Lung (tissue), 12 donors: ENCODE results near the gene DBN1. TPM values are rescaled to one million over a fixed set of nuclear protein-coding genes. Genes with fewer than 3 reads are reported as not detected.
A peak's percentile ranks its signal among the peaks of the same experiment; 100 is the strongest.

ENCODE experiments used
- ATAC-seq: fragments of 200-7000 bp; cut with Tn5 transposase; one replicate; pipeline ENCODE4 v1.9.1; 2020; ENCODE audit warnings: moderate number of reproducible peaks; ENCODE audit not compliant: insufficient read depth, low FRiP score
- DNase-seq, 3 donors: peaks; one replicate each; pipeline ENCODE4 v3.0.0-alpha.2; 2013 to 2017
- H3K27ac ChIP-seq, 2 donors: one replicate each; pipeline ENCODE4 v1.5.1; 2013; ENCODE audit warnings: mild to moderate bottlenecking in 2 of 2, moderate library complexity in 2 of 2, control low read depth in 1 of 2, inconsistent platforms in 1 of 2, low read depth in 1 of 2, low read length in 1 of 2
- H3K27me3 ChIP-seq, 3 donors: one replicate each; pipeline ENCODE4 v1.5.1; 2013; ENCODE audit warnings: low read length in 2 of 3; ENCODE audit not compliant: control insufficient read depth in 3 of 3, insufficient read depth in 3 of 3
- H3K36me3 ChIP-seq, 4 donors: one replicate each; pipeline ENCODE4 v1.5.1; 2013; ENCODE audit warnings: low read length in 4 of 4, mild to moderate bottlenecking in 1 of 4, moderate library complexity in 1 of 4; ENCODE audit not compliant: control insufficient read depth in 4 of 4, insufficient read depth in 4 of 4
- H3K4me1 ChIP-seq, 5 donors: one replicate each; pipeline ENCODE4 v1.5.1; 2013; ENCODE audit warnings: low read length in 5 of 5, mild to moderate bottlenecking in 2 of 5, moderate library complexity in 1 of 5; ENCODE audit not compliant: control insufficient read depth in 5 of 5, insufficient read depth in 5 of 5
- H3K4me3 ChIP-seq: one replicate; pipeline ENCODE4 v1.5.1; 2013; ENCODE audit warnings: mild to moderate bottlenecking, control low read depth, moderate library complexity
- H3K9ac ChIP-seq, 2 donors: one replicate each; pipeline ENCODE4 v1.5.1; 2013; ENCODE audit warnings: low read length in 2 of 2, control low read depth in 1 of 2; ENCODE audit not compliant: insufficient read depth in 1 of 2
- H3K9me3 ChIP-seq, 4 donors: one replicate each; pipeline ENCODE4 v1.5.1; 2013; ENCODE audit warnings: low read length in 3 of 4, mild to moderate bottlenecking in 1 of 4, moderate library complexity in 1 of 4; ENCODE audit not compliant: control insufficient read depth in 4 of 4, insufficient read depth in 3 of 4
- WGBS, 2 donors: extraction: QIAGEN DNeasy Blood & Tissue Kit; methylation state at CpG; one replicate each; pipeline ENCODE4 v1.1.7; 2013; 5-methylcytosine and 5-hydroxymethylcytosine counted together
- polyA plus RNA-seq, 2 donors: library from polyadenylated mRNA; stranded (reverse); fragments of 200-250 nt; gene quantifications; one replicate each; pipeline ENCODE4 v1.2.1, GENCODE V29; 2013
- total RNA-seq, 2 donors: library from RNA; depleted of rRNA in 1 of 2; stranded (reverse); fragments of >200 nt in 1 of 2; gene quantifications; one replicate each; pipeline ENCODE4 v1.2.1, GENCODE V29; 2014 to 2021
- TF ChIP-seq, protein P1 (sequence below): IDR thresholded peaks from 2 replicates; pipeline ENCODE4 v1.5.1; 2012; ENCODE audit warnings: mild to moderate bottlenecking; ENCODE audit errors: control extremely low read depth, extremely low read depth
- donor health status: control.
- donor health status: control.
- donor health status: Bipolar disorder and iron deficiency.
- donor health status: healthy.
- donor health status: DM: yes; HTN: yes; CAD: no.

Gene DBN1
- total and polyA plus RNA-seq, 4 donors, result 18.7 to 38.3 (median 30.3) TPM

DNA sequence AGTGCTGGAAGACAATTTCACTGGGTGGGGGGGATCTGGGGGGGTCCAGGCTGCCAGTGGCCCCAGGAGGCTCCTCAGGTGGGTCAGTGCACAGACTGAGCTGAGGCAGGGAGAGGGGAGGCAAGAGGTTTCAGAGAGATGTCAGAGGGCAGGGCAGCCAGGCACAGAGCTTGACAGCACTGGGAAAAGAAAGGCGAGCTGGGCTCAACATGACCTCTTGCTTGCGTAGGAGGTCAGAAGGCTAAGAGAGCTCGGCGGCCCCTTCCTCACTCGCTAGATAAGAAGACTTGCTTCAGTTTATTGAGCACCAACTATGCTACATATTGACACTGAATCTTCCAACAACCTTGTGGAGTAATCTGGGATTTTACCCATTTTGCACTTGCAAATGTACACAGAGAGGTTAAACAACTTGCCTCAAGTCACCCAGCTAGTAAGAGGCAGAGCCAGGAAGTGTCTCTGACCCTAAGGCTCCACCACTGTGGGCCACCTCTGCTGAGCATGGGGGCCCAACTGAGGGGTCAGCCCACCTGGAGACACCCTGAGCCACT, 20.4 kb upstream of the DBN1 start:
- Histone ChIP-seq H3K27ac (peak overlapping the region in 1 of 2 donors; percentile 48), H3K9ac (no peak overlapping the region), H3K27me3 (no peaks in the 10 kb centered on the region), H3K9me3 (no peaks in the 10 kb centered on the region), H3K4me1 (peaks cover 6 to 45% (median 26%) of the 10 kb centered on the region in 5 donors), H3K4me3 (no peak overlapping the region), H3K36me3 (peaks cover 5 to 31% (median 16%) of the 10 kb centered on the region in 4 donors)
- WGBS, 2 donors, result 87 to 88% methylated on average over 5 of the region's 5 CpGs
- ATAC-seq (no peak), DNase-seq (no peak)
- TF ChIP-seq, protein P1, sequence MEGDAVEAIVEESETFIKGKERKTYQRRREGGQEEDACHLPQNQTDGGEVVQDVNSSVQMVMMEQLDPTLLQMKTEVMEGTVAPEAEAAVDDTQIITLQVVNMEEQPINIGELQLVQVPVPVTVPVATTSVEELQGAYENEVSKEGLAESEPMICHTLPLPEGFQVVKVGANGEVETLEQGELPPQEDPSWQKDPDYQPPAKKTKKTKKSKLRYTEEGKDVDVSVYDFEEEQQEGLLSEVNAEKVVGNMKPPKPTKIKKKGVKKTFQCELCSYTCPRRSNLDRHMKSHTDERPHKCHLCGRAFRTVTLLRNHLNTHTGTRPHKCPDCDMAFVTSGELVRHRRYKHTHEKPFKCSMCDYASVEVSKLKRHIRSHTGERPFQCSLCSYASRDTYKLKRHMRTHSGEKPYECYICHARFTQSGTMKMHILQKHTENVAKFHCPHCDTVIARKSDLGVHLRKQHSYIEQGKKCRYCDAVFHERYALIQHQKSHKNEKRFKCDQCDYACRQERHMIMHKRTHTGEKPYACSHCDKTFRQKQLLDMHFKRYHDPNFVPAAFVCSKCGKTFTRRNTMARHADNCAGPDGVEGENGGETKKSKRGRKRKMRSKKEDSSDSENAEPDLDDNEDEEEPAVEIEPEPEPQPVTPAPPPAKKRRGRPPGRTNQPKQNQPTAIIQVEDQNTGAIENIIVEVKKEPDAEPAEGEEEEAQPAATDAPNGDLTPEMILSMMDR, result no peak

DNA sequence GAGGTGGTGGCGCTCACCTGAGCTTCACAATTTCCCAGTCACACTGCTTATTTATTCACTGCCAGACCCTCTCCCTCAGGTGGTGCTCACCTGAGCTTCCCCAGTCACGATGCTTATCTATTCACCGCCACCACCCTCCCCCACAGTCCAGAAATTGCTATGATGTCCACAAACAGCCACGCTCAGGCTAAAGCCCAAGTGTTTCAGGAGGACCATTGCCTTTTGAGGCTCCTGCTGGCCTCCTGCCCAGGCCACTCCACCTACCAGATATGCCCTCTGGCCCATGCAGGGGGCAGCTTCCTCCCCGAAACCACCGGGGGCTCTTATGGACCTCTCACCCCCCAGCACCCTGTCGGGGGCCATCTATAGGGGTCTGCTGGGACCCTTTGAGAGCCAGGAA, 19.4 kb upstream of the DBN1 start:
- no peak for ATAC-seq
- 69 to 87% methylated on average over 7 of the region's 7 CpGs for WGBS, 2 donors
- no peak for DNase-seq
- TF ChIP-seq, protein P1, result no peak
- Histone ChIP-seq H3K27me3 (no peaks in the 10 kb centered on the region), H3K4me3 (no peak overlapping the region), H3K9me3 (no peaks in the 10 kb centered on the region), H3K36me3 (peaks cover 5 to 38% (median 21%) of the 10 kb centered on the region in 4 donors), H3K9ac (no peak overlapping the region), H3K4me1 (peaks cover 6 to 37% (median 21%) of the 10 kb centered on the region in 5 donors), H3K27ac (no peak overlapping the region)

DNA sequence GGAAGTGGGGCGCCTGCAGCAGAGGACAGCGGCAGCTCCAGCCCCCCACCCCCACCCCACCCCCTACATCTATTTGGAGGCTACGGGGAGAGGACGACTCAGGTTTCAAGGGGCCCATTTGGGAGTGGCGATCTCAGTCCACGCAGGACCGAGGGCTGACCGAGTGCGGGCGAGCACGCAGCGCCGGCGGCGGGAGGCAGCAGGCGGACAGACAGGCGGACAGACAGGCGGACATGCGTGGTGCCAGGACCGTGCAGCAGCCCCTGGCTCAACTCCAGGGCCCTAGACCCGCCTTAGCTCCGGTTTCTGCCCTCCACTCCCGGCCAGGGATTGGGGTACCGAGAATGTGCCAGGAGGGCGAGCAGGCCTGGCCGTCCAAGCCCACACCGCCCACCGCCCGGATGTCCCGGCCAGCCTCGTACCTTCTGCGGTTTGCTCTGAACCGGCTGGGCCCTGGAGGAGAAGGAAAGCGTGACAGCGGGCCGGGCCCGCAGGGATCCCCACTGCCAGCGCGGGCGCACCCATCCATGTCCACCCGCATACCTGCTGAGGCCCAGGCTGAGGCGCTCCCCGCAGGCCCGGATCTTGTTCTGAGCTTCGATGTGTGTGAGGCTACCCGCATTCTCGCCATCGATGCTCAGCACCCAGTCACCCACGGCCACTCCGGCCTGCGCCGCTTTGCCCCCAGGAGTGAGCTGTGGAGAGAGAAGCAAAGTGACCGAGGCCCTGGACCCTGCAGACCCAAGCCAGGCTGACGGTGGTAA, 18.7 kb upstream of the DBN1 start:
- no peak for ATAC-seq
- TF ChIP-seq, protein P1, result no peak
- 95 to 98% methylated on average over 53 to 54 of the region's 54 CpGs for WGBS, 2 donors
- peaks cover 6 to 36% (median 21%) of the 10 kb centered on the region in 5 donors for H3K4me1 ChIP-seq
- no peaks in the 10 kb centered on the region for H3K27me3 ChIP-seq
- no peak overlapping the region for H3K9ac ChIP-seq
- H3K36me3 ChIP-seq, result peaks cover 5 to 44% (median 24%) of the 10 kb centered on the region in 4 donors
- no peak overlapping the region for H3K27ac ChIP-seq
- H3K4me3 ChIP-seq, result no peak overlapping the region
- H3K9me3 ChIP-seq, result peaks cover 0 to 1% (median 0%) of the 10 kb centered on the region in 4 donors
- no peak for DNase-seq
